HG02885 (cell line): ENCODE results near the gene FOXO6.

Source experiments
- ATAC-seq: cut with Tn5 transposase; IDR thresholded peaks from one replicate; pipeline ENCODE4 v1.9.1; 2021; ENCODE audit warnings: mild to moderate bottlenecking; ENCODE audit not compliant: unreplicated experiment, poor library complexity

Gene FOXO6

DNA sequence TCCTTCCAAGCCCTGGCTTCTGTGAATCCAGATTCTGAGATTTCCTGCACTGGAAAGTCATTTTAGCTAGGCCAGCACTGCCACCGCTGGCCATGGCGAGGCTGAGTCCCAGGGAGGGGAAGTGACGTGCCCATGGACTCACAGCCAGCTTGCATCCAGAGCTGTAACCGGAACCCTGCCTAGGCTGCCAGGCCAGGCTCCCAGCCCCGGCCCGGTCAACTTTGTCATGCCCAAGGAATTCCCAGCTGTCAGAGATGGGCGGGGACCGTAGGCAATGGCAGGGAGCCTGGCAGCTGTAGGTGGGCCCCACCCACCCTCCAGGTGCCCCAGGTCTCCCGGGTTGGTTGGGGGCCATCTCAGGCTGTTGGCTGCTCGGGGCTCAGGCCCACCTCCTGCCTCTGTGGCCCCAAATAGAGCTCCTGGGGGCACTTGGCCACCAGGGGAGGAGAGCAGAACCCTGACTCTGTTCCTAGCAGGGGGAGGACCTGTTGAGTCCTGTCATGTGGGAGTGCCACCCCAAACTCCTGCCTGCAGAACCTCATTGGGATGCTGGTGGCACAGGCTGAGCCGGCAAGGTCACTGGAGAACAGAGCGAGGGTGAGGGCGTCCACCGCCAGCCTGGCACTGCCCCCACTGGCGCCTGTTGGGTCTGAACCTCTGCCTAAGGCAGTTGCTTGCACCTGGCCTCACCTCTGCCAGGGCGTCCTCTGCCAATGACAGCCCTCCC, 57.8 kb downstream of the FOXO6 start:
- ATAC-seq, result no peak

DNA sequence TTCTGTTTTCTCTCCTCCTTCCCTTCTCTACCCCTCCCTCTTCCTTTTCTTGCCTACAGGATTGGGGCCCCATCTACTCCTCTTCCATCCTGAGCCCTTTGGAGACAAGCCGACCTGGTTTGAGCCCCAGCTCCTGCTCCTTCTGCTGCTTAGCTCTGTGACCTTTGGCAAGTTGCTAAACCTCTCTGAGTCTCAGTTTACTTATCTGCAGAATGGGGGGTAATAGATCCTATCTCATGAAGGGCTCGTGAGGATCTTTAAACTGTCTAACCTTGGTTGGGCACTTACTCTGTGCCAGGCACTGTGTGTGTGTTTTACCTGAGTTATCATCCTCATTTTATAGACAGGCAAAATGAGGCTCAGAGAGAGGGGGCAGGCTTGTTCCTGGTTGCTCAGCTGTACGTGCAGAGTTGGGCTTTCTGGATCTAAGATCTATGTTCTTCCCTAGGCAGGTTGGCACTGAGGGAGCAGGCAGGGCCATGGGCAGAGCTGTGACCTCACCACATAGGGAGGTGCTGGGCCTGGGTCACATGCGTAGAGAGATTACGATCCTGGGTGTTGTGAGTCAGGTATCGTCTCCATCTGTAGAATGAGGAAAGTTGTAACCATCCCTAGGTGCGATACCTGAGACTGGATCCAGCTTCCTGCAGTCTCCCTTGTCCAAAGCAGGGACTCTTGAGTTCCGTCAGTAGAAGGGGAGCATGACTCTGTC, 58.5 kb downstream of the FOXO6 start:
- no peak for ATAC-seq

DNA sequence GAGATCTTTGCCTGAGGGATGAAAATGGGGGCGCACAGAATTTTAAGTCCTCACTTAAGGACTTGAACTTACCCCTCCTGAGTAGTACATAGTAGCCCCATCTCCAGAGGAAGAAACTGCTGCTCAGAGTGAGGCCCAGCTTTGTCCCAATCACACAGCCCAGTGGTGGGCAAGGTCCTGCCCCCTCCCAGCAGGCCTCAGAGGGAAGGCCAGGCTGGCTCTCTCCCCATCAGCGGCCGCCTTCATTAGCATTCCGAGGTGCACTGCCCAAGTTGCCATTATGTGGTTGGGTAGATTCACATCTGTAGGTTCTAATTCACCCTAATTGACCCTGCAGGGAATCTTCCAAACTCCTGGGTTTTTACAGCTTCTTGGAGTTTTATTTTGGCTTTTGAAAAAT, 59.1 kb downstream of the FOXO6 start:
- ATAC-seq, result no peak

DNA sequence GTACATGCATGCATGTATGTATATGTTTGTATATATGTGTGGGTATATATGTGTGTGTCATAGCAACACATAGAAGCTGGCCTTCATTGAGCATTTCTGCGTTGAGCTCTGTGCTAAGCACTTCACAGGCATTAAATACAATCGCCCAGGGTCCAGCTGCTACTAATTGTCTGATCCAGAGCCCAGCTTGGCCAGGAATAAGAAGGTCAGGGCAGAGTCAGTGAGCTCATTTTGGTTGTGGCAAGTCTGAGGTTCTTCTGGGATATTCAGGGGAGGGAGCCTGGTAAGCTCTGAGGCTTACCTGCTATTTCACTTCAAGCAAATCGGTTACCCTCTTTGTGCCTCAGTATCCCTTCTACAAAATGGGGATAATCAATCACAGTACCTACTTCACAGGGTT, 59.6 kb downstream of the FOXO6 start:
- no peak for ATAC-seq

DNA sequence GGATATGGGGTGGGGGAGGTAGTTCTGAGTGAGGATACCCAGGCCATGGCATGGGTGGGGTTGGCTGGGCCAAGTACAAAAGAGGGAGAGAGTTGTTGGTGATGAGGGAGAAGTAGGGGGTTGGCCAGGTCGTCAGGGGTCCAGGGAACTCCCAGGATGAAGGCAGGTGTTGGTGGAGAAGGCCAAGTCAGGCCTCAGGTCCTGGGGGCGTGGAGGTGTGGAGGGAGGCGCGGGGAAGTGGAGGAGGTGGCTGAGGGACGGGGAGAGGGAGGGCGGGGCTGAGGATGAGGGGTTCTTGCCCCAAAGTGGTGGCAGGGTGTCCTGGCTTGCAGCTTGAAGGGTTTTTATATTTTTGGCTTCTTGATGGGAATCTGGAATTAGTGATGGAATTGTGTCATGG, 61.1 kb downstream of the FOXO6 start:
- no peak for ATAC-seq

DNA sequence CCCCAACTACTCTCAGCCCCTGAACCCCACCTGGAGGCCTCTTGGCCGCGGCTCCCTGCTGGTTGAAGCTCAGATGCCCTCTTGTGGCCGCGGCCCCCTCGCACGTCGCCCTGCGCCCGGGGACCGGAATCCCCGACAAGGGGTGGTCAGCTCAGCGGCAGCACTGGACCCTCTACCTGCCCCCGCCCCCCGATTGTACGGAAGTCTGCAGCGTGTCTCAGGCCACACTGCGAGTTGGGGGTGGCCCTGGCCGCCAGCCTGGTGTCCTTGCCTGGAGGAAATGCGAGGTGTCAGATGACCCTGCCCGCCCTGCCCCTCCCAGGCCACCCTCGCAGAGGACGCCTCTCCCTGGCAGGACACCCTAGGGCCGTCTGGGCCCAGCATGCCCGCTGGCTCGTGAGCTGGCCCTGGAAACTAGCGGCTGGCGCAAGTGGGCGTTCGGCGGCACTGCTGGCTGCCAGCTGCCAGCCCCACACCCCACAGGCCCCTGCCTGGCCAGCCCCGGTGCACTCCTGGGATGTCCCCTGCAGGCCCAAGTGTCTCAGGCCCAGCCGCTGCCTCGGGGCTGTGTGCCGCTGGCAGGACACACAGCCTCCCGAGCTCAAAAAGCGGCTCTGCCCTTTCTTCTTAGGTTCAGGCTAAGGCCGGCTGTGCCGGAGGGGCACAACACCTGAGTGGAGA, 62.4 kb downstream of the FOXO6 start:
- ATAC-seq, result no peak

DNA sequence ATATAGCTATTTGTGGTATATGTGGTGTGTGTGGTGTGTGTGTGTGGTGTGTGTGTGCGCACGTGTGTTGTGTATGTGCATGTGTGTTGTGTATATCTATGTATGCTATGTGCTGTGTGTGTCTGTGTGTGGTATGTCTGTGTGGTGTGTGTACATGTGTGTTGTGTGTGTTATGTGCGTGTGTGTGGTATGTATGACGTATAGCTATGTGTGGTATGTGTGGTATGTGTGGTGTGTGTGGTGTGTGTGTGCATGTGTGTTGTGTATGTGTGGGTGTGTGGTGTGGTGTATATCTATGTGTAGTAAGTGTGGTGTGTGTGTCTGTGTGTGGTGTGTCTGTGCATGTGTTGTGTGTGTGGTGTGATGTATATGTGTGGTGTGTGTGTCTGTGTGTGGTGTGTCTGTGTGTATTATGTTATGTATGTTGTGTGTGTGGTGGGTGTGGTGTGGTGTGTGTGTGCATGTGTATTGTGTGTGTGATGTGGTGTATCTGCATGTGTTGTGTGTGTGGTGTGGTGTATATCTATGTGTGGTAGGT, 63.4 kb downstream of the FOXO6 start:
- no peak for ATAC-seq

DNA sequence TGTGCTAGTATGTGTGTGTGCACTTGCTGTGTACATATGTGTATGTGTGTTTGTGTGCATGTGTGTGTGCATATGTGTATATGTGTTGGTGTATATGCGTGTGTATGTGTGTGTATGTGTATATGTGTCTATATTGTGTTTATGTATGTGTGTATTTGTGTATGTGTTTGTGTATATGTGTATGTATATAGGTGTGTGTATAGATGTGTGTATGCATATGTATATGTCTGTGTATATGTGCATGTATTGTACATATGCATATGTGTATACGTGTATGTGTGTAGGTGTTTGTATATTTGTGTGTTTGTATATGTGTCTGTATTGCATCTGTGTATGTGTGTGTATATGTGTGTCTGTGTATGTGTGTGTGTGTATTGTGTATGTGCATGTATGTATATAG, 64.1 kb downstream of the FOXO6 start:
- ATAC-seq, result no peak

DNA sequence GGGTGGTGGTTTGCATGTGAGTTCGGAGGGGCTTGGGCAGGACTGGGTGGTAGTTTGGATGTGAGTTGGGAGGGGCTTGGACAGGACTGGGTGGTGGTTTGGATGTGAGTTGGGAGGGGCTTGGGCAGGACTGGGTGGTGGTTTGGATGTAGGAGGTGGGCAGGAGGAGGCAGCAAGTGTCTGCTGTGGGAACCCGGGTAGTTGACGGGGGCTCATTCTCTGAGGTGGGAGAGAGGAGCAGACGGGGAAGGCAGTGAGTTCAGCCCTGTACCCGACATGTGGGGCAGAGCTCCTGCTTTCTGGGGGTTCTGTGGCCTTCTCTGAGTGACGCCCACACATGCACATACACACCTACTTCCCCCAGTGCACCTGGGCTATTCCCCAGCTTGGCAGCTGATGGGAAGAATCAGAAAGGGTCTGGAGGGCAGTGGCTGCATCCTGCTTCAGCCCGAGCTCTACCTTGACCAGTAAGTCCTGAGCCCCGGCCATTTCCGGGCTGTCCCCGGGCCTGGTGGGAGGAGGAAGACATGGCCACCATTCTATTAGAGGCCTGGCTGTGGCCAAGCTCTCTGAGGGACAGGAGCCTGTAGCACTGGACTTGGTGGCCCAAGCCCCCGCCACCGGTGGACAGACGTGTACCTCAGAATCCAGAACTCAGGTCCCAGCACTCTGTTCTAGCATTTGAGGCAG, 65.1 kb downstream of the FOXO6 start:
- ATAC-seq, result no peak

DNA sequence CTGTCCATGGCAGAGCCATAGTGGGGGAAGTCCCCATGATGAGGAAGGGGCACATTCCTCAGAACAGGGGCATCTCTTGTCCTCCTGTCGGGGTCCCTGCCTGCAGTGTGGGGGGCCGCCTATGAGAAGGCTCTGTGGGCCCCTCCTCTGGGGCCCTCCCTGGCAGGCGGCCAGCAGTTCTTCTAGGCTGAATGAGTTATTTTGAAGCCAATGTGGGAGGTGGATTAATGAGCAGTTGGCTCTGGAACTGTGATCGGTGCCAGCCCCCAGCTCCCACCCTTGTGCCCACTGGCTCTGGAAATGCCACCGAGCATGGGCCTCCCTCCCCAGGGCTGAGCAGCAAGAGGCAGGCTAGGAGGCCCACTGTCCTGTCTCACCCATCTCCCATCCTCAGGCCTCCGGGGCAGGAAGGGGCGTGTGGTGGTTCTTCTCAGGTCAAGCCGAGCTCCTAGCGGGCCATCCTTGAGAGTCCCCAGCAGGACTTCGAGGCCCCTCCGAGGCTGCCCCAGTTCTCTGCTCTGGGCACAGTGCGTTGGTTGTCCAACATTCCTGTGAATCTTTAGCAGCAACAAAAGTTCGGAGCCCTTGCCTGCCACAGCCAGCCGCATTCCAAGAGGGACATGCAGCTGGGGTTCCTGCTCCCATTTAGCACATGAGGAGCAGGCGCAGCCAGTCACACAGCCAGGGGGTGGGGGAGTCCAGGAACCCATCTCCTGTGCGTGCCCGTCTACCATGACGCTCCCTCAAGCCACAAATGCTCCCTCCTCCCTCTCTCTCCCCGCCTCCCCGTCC, 66.1 kb downstream of the FOXO6 start:
- no peak for ATAC-seq

DNA sequence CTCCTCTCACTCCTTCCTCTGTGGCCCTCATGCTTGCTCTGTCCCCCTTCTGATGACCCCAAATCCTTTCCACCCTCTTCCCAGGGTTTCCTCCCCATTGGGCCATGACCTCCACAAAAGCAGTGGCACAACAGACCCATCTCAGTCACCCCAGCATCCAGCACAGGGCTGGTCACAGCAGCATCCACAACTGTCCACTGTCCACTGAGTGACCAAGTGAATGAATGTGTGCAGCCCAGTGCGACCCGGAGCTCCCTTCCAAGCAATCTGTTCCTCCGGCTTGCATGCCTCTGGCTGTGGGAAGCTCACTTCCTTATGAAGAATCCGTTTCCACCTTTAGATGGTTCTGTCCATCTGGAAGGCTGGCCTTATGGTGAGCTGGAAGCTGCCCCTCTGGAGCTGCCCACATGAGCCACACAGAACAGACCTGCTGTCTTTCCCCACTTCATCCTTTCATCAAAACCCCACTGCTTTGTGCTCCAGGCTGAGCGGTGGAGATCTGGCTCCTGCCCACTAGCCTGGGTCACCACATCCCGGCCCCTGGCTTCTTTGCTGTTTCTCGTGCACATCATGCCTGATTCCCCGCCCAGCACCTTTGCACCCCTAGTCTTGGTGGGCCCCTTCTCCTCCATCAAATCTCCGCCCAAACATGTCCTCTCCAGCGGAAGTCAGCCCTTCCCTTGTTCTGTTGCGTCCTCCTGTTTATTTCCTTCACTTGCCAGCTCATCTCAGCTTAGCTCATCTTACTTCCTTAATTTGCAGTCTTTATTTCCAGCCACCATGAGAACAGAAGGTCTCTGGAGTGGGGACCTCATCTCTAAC, 66.9 kb downstream of the FOXO6 start:
- no peak for ATAC-seq

DNA sequence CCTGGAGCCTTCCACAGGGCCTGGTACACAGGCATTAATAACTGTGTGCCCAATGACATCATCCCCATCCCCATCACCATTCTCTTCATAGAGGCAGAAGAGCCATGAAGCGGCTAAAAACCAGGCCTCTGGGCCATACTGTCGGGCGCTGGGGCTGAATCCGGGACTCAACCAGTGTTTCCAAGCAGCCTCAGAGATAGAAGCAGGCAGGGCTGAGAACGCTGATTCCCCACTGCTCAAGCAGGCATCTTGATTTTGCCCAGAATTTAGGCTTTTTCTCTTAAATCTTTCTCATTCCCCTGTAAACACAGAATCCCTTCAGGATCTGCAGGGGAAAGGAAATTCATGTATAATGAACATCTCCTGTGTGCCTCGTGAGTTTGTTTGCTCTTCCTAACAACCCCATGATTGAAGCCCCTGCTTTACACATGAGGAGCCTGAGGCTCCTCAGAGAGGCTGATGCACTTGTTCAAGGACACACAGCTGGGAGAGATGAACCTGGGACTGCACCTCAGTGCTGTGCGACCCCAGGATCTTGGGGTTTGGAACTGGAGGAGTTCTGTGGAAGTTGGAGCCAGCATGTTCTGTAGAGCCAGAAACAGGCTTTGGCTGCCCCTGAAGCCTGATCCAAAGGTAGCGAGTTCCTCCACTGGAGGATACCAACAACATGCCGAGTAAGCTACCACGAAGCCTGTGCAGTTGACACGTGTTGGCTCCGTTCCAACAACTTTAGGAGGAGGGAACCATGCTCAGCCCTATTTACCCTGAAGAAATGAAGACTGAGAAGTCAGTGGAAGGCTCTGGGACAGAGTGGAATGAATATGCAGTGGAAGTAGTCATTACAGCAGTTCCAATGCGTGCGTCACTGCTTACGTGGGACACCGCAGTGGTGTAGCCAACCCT, 67.8 kb downstream of the FOXO6 start:
- ATAC-seq, result no peak

DNA sequence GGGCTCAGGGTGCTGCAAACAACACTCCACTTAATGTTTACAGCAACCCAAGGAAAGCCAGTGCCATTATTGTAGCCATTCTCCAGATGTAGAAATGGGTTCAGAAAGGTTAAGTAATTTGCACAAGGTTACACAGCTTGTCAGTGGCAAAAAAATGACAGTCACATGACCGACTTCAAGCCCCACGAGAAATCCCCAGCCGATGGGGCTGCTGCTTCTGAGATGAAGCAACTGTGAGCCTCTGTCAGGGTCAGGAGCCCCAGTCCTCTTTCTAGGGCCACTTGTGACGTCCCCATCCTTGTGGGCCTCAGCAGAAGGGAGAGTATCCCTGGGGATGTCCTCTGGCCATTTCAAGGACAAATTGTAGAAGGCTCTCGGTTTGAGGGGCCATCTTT, 68.4 kb downstream of the FOXO6 start:
- no peak for ATAC-seq

DNA sequence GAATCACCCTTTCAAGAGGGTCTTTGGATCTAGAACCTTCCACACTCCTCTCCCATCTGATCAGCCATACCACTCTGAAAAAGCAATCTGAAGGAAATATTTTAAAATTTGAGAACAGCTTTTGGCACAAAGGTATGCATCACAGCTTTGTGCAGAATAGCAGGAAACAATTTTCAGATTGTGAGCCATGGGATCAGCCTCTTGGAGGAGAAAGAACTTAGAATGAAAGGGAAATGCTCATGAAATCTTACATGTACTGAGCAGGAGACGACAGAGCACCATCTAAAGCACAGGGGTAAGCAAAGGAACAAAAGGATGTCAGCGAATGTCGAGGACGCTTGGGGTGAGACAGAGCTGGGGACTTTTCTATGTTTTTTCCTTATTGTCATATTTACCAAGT, 68.8 kb downstream of the FOXO6 start:
- no peak for ATAC-seq

DNA sequence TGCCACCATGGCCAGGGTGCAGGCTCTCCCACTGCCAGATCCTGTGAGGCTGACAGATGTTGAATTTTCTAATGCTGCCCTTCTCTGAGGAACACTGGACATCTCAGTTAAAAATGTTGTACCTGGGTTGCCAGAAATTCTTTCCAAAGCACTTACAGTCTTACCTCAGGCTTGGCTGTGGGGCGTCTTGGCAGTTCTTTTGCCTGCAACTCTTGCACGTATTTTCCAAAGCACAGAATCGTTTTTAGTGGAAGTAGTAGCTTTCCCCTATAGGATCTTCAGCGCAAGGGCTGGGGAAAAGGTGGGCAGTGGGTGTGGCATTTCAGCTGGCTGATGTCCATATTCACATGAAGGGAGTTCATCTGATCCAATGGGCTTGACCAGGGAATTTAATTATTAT, 69.3 kb downstream of the FOXO6 start:
- no peak for ATAC-seq

DNA sequence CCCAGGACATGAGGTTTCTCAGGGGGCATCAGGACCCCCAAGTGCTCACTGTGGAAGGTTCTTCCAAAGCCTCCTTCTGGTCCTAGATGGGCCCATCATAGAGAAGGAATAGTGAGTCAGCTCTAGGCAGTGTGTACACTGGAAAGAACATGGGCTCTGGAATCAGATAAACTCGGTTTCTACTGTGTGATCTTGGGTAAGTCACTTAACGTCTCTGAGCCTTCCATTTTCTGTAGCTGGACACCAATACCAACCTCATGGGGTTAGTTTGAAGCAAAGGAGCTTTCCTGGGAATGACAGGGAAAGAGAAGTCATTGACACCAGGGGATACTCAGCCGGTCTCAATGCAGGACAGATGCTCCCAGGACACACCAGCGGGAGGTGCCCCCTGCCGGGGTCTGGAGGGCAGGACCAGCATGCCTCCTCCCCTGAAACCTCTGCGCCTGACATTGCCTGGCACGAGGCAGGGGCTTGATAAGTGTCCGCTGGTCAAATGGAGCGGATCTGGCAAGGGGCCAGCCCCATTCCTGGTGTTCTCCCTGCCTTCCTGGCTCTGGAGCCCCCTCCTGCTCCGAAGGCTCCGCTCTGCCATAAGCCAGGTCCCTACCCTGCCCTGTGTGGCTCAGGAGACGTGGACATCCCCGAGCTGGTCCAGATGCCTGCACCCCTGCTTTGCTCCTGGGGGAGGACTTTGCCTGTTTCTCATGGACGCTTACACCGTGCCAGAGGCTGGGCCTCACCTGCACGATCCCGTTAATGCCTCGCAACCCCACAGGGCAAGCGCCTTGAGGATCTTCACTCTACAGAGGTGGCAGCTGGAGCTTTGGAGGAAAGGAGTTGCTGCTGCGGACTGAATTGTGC, 70.5 kb downstream of the FOXO6 start:
- no peak for ATAC-seq
